Cardiac muscle cell (in vitro differentiated cells and primary cell): Measurements from ENCODE around the gene GAST. TPM values are rescaled to one million over a fixed set of nuclear protein-coding genes. Genes with fewer than 3 reads are reported as not detected.
"Not testable (repeated sequence)": the region's sequence is repeated elsewhere in the genome, so short reads cannot be mapped to it uniquely, and the experiment has no call there.

Experiments
- DNase-seq, 2 donors: peaks; one replicate each; pipeline versions ENCODE4 v3.0.0 to v3.0.0-alpha.2; 2010 to 2017; ENCODE audit warnings: low read depth in 1 of 2, low spot score in 1 of 2
- H3K27ac ChIP-seq: fragments of 200-600 bp; sonication (generic); 2 replicates; pipeline ENCODE4 v1.5.1; 2016
- H3K27me3 ChIP-seq: fragments of 200-600 bp; sonication (generic); 2 replicates; pipeline ENCODE4 v1.6.0; 2016; ENCODE audit warnings: control low read depth
- H3K36me3 ChIP-seq: fragments of 200-600 bp; sonication (generic); 2 replicates; pipeline ENCODE4 v1.5.1; 2016; ENCODE audit warnings: control low read depth
- H3K4me1 ChIP-seq: fragments of 200-600 bp; sonication (generic); 2 replicates; pipeline ENCODE4 v1.8.1; 2017; ENCODE audit warnings: low read depth, mild to moderate bottlenecking, mixed run types
- H3K4me3 ChIP-seq: fragments of 200-600 bp; sonication (generic); 2 replicates; pipeline ENCODE4 v1.5.1; 2016; ENCODE audit warnings: mild to moderate bottlenecking
- H3K9me3 ChIP-seq: fragments of 200-600 bp; sonication (generic); 2 replicates; pipeline ENCODE4 v1.5.1; 2017; ENCODE audit warnings: low read depth, mild to moderate bottlenecking, control low read depth
- CTCF ChIP-seq: IDR thresholded peaks from 2 replicates; pipeline ENCODE4 v1.5.1; 2012; ENCODE audit warnings: low read depth, mild to moderate bottlenecking, low read length
- polyA plus RNA-seq: library from polyadenylated mRNA; unstranded; fragments of >200 nt; fragmentation: Nextera tagmentation; extraction: Ambion mirVana; gene quantifications from 2 replicates; pipeline ENCODE4 v1.2.1, GENCODE V29; 2016
- total RNA-seq: library from RNA; depleted of rRNA; stranded (reverse); fragments of >200 nt; gene quantifications from 2 replicates; pipeline ENCODE4 v1.2.3, GENCODE V29; 2016

Gene GAST
- total and polyA plus RNA-seq, 2 experiments from 2014 or later = not detected

DNA sequence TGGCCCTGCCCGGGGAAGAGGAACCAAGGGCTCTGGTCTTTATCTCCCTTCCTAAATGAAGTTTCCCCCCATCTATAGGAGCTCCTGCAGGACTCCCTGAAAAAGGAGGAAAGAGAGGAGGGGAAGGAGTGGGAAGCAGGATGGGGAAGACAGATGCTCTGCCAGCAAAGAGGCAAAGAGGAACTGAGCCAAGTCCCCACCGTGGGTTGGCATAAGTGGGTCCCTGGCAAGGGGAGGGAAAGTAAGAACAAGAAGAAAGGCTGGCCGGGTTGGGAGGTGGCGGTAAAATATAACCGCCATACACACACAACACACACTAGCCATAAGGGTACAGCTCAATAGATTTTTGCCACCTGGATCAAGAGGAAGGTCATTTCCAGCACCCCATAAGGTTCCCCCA lies 29.5 kb upstream of the GAST start:
- H3K36me3 ChIP-seq = no peaks in the 10 kb centered on the region
- no peak for TF ChIP-seq CTCF
- peaks cover 5% of the 10 kb centered on the region for H3K4me1 ChIP-seq
- H3K27ac ChIP-seq = no peak overlapping the region
- no peak for DNase-seq
- no peak overlapping the region for H3K4me3 ChIP-seq
- no peaks in the 10 kb centered on the region for H3K9me3 ChIP-seq
- H3K27me3 ChIP-seq = no peaks in the 10 kb centered on the region

- Histone ChIP-seq H3K27me3 (no peaks in the 10 kb centered on the region), H3K27ac (no peak overlapping the region), H3K4me3 (no peak overlapping the region), H3K4me1 (peaks cover 5% of the 10 kb centered on the region), H3K36me3 (no peaks in the 10 kb centered on the region), H3K9me3 (no peaks in the 10 kb centered on the region)
- DNase-seq = no peak
- no peak for TF ChIP-seq CTCF
These were observed 28.6 kb upstream of the GAST start for GRCh38 chr17:41683441-41684007.

DNA sequence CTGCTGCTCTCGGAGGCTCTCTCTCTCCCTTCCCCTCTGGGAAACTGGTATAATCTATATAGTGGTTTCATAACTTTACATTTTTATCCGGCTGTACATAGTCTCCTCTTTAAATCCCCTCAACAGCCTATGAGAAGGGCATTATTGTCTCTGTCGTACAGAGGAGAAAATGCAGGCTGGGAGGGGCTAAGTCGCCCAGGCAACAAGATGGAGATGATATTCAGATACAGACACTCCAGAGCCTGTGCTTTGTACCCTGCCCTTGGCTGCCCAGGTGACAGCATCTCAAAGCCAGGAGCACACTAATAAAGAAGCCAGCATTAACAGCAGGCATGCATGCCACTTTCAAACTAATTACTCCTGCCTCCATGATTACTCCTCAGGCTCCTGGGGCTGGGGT lies 28.1 kb upstream of the GAST start:
- Histone ChIP-seq H3K4me1 (no peaks in the 10 kb centered on the region), H3K36me3 (no peaks in the 10 kb centered on the region), H3K27ac (no peak overlapping the region), H3K9me3 (no peaks in the 10 kb centered on the region), H3K4me3 (no peak overlapping the region), H3K27me3 (no peaks in the 10 kb centered on the region)
- no peak for TF ChIP-seq CTCF
- DNase-seq = no peak

DNA sequence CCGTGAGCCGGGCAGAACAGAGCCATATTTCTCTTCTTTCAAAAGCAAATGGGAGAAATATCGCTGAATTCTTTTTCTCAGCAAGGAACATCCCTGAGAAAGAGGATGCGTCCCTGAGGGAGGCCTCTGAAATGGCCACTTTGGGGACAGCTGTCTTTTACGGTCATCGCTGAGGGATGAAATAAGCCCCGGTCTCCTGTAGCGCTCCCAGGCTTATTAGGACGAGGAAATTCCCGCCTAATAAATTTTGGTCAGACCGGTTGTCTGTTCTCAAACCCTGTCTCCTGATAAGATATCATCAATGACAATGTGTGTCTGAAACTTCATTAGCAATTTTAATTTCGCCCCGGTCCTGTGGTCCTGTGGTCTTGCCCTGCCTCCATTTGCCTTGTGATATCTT lies 26.4 kb upstream of the GAST start:
- not testable (repeated sequence) for H3K4me1 ChIP-seq, H3K9me3 ChIP-seq, DNase-seq, H3K27me3 ChIP-seq, H3K4me3 ChIP-seq, H3K27ac ChIP-seq
- H3K36me3 ChIP-seq = peaks cover 11% of the 10 kb centered on the region

DNA sequence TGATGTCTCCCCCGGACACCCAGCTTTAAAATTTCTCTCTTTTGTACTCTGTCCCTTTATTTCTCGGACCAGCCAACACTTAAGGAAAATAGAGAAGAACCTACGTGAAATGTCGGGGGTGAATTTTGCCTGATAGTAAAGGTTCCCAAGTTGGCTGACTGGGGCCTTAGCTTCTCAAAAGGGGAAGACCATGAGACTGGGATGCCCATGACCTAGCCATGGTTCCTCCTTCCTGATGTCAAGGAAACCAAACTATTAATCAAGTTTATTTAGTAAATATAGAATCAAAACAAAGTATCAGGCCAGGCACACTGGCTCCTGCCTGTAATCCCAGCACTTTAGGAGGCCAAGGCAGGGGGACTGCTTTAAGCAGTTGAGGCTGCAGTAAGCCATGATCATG lies 25.9 kb upstream of the GAST start:
- Histone ChIP-seq H3K4me1 (peaks cover 7% of the 10 kb centered on the region), H3K36me3 (peaks cover 17% of the 10 kb centered on the region), H3K27ac (no peak overlapping the region), H3K27me3 (no peaks in the 10 kb centered on the region), H3K4me3 (no peak overlapping the region), H3K9me3 (no peaks in the 10 kb centered on the region)
- TF ChIP-seq CTCF = no peak
- no peak for DNase-seq

DNA sequence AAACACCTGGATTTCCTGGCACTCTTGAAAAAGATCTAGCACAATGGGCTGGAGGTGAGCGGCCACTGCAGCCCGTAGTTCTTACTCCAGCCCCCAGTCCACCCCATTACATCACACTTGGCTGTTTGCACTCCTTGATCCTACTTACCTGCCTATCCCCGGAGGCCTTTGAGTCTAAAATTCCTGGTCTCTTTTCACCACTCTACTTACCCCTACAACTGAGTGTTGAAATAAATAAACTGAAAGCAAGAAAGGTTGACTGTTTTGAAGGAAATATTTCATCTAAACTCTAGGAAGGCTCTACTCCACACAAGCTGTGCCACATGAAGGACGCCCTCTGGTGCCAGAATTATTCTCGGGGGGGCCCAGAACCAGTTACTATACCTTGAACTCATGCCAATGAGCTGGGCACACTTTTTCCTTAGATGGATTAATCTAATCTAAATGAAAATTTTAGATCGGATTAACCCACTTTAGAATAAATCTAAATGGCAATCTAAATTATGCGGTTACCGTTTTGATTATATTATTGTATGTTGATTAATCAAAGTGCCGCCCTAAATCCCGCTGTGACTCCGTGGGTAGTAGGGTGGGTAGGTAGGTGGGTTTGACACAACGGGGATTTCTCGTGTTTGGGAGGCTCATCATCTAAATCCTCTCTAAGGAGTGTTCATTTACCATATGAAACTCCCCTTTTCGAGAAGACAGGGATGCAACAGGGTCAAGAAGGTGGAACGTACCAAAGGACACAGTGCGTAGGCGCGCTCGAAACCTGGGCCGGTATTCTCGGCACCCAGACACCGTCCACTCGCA lies 24.1 kb upstream of the GAST start:
- no peaks in the 10 kb centered on the region for H3K9me3 ChIP-seq
- H3K27ac ChIP-seq = peak overlapping the region; percentile 83
- peak overlapping the region; percentile 40 for H3K4me3 ChIP-seq
- DNase-seq = peak; percentile 37 to 44
- H3K36me3 ChIP-seq = peaks cover 32% of the 10 kb centered on the region
- no peaks in the 10 kb centered on the region for H3K27me3 ChIP-seq
- H3K4me1 ChIP-seq = peaks cover 7% of the 10 kb centered on the region
- peak; percentile 20 for TF ChIP-seq CTCF
